GM21529 (cell line): ENCODE results near the gene PADI2.

Experiments
- ATAC-seq: cut with Tn5 transposase; IDR thresholded peaks from one replicate; pipeline ENCODE4 v1.9.1; 2021; ENCODE audit not compliant: unreplicated experiment

PADI2 gene

GRCh38 chr1:17116643-17117042 is 2.6 kb downstream of the PADI2 start:
- no peak for ATAC-seq

GRCh38 chr1:17113963-17114362 is 5.3 kb downstream of the PADI2 start:
- no peak for ATAC-seq

GRCh38 chr1:17112496-17113236 is 6.6 kb downstream of the PADI2 start:
- no peak for ATAC-seq

- no peak for ATAC-seq
Measured at GRCh38 chr1:17112076-17112475, 7.2 kb downstream of the PADI2 start.

- no peak for ATAC-seq
Measured at GRCh38 chr1:17110555-17110926, 8.7 kb downstream of the PADI2 start.

- no peak for ATAC-seq
Measured at GRCh38 chr1:17109892-17110554, 9.2 kb downstream of the PADI2 start.

GRCh38 chr1:17108786-17109185 is 10.5 kb downstream of the PADI2 start:
- ATAC-seq = no peak

- no peak for ATAC-seq
Measured at GRCh38 chr1:17108360-17108759, 10.9 kb downstream of the PADI2 start.

GRCh38 chr1:17104782-17105181 is 14.5 kb downstream of the PADI2 start:
- no peak for ATAC-seq

GRCh38 chr1:17102232-17102631 is 17.0 kb downstream of the PADI2 start:
- no peak for ATAC-seq

GRCh38 chr1:17101261-17101660 is 18.0 kb downstream of the PADI2 start:
- no peak for ATAC-seq

GRCh38 chr1:17099616-17100340 is 19.5 kb downstream of the PADI2 start:
- no peak for ATAC-seq

GRCh38 chr1:17098446-17099317 is 20.6 kb downstream of the PADI2 start:
- no peak for ATAC-seq

- no peak for ATAC-seq
Measured at GRCh38 chr1:17097787-17098186, 21.5 kb downstream of the PADI2 start.

- no peak for ATAC-seq
Measured at GRCh38 chr1:17097147-17097546, 22.1 kb downstream of the PADI2 start.

- no peak for ATAC-seq
Measured at GRCh38 chr1:17096584-17096983, 22.7 kb downstream of the PADI2 start.

- no peak for ATAC-seq
Measured at GRCh38 chr1:17095141-17095540, 24.1 kb downstream of the PADI2 start.

GRCh38 chr1:17094664-17095063 is 24.6 kb downstream of the PADI2 start:
- peak; percentile 87 for ATAC-seq

- no peak for ATAC-seq
Measured at GRCh38 chr1:17093822-17094393, 25.3 kb downstream of the PADI2 start.

GRCh38 chr1:17091252-17091651 is 28.0 kb downstream of the PADI2 start:
- no peak for ATAC-seq

- ATAC-seq = no peak
Measured at GRCh38 chr1:17089506-17089905, 29.7 kb downstream of the PADI2 start.
